ENCODE measurements around the gene CSN2. TPM values are rescaled to one million over a fixed set of nuclear protein-coding genes. Genes with fewer than 3 reads are reported as not detected.

Gene CSN2
- total RNA-seq, 4 donors from 2014 or later, result not detected

GRCh38 chr4:69984030-69984443, 18.5 kb upstream of the CSN2 start:
- DNase-seq, result no peak
- in situ Hi-C loops (cut with MboI; ENCODE audit: low pct_ligation_motif_present in 1 of 4, low pct_unique_long_range_greater_than_20kb in 1 of 4, low sequenced_read_pairs in 3 of 4) (no loop called here), intact Hi-C loops (cut with DNase I; ENCODE audit: low total_unique reads) (no loop called here)
- Histone ChIP-seq H3K9me3 (no peaks in the 10 kb centered on the region), H3K4me3 (no peak overlapping the region), H3K27ac (no peak overlapping the region), H3K27me3 (no peaks in the 10 kb centered on the region), H3K36me3 (no peaks in the 10 kb centered on the region), H3K4me1 (no peaks in the 10 kb centered on the region)
- WGBS, 2 donors (ENCODE audit: low coverage in 1 of 2), result 41 to 47% methylated on average over 2 of the region's 2 CpGs
- TF ChIP-seq POLR2AphosphoS5 (IDR thresholded peaks at IDR 0.05) (no peak), CTCF (IDR thresholded peaks at IDR 0.05) (no peak), EP300 (IDR thresholded peaks at IDR 0.05; ENCODE audit: low read depth) (no peak), POLR2A (IDR thresholded peaks at IDR 0.05) (no peak)

GRCh38 chr4:69977582-69977981, 12.1 kb upstream of the CSN2 start:
- intact Hi-C loops (cut with DNase I; ENCODE audit: low total_unique reads), result no loop called here
- no peaks in the 10 kb centered on the region for H3K4me1 ChIP-seq
- in situ Hi-C loops (cut with MboI; ENCODE audit: low pct_ligation_motif_present in 1 of 4, low pct_unique_long_range_greater_than_20kb in 1 of 4, low sequenced_read_pairs in 3 of 4), result no loop called here

GRCh38 chr4:69974631-69975030, 9.1 kb upstream of the CSN2 start:
- Histone ChIP-seq H3K27ac (no peak overlapping the region), H3K9me3 (no peaks in the 10 kb centered on the region), H3K36me3 (no peaks in the 10 kb centered on the region), H3K4me1 (no peaks in the 10 kb centered on the region), H3K27me3 (no peaks in the 10 kb centered on the region), H3K4me3 (no peak overlapping the region)
- no peak for DNase-seq
- intact Hi-C loops (cut with DNase I; ENCODE audit: low total_unique reads), result no loop called here
- TF ChIP-seq POLR2AphosphoS5 (IDR thresholded peaks at IDR 0.05) (no peak), CTCF (IDR thresholded peaks at IDR 0.05) (no peak), EP300 (IDR thresholded peaks at IDR 0.05; ENCODE audit: low read depth) (no peak), POLR2A (IDR thresholded peaks at IDR 0.05) (no peak)
- 80 to 82% methylated on average over 1 of the region's 1 CpG for WGBS, 2 donors (ENCODE audit: low coverage in 1 of 2)
- in situ Hi-C loops (cut with MboI; ENCODE audit: low pct_ligation_motif_present in 1 of 4, low pct_unique_long_range_greater_than_20kb in 1 of 4, low sequenced_read_pairs in 3 of 4), result no loop called here

More at GRCh38 chr4:69977582-69977981, 12.1 kb upstream of the CSN2 start:
- Histone ChIP-seq H3K9me3 (no peaks in the 10 kb centered on the region), H3K4me3 (no peak overlapping the region), H3K27ac (no peak overlapping the region), H3K27me3 (no peaks in the 10 kb centered on the region), H3K36me3 (no peaks in the 10 kb centered on the region)
- no peak for DNase-seq
- TF ChIP-seq POLR2AphosphoS5 (IDR thresholded peaks at IDR 0.05) (no peak), POLR2A (IDR thresholded peaks at IDR 0.05) (no peak), EP300 (IDR thresholded peaks at IDR 0.05; ENCODE audit: low read depth) (no peak)

GRCh38 chr4:69970071-69970470, 4.5 kb upstream of the CSN2 start:
- no peaks in the 10 kb centered on the region for H3K4me1 ChIP-seq
- in situ Hi-C loops (cut with MboI; ENCODE audit: low pct_ligation_motif_present in 1 of 4, low pct_unique_long_range_greater_than_20kb in 1 of 4, low sequenced_read_pairs in 3 of 4), result no loop called here
- 46 to 69% methylated on average over 1 of the region's 1 CpG for WGBS, 2 donors (ENCODE audit: low coverage in 1 of 2)

More at GRCh38 chr4:69970071-69970470, 4.5 kb upstream of the CSN2 start:
- Histone ChIP-seq H3K4me3 (no peak overlapping the region), H3K27ac (no peak overlapping the region), H3K27me3 (no peaks in the 10 kb centered on the region), H3K36me3 (no peaks in the 10 kb centered on the region), H3K9me3 (no peaks in the 10 kb centered on the region)
- intact Hi-C loops (cut with DNase I; ENCODE audit: low total_unique reads), result no loop called here
- TF ChIP-seq CTCF (IDR thresholded peaks at IDR 0.05) (no peak), POLR2A (IDR thresholded peaks at IDR 0.05) (no peak), EP300 (IDR thresholded peaks at IDR 0.05; ENCODE audit: low read depth) (no peak), POLR2AphosphoS5 (IDR thresholded peaks at IDR 0.05) (no peak)
- DNase-seq, result no peak

All from transverse colon (tissue), 4 donors.